Measurements from ENCODE around the gene PTPRE. TPM values are rescaled to one million over a fixed set of nuclear protein-coding genes. Genes with fewer than 3 reads are reported as not detected.

The PTPRE gene
- total RNA-seq, 1 experiment from 2014 or later: 0.70 TPM

DNA sequence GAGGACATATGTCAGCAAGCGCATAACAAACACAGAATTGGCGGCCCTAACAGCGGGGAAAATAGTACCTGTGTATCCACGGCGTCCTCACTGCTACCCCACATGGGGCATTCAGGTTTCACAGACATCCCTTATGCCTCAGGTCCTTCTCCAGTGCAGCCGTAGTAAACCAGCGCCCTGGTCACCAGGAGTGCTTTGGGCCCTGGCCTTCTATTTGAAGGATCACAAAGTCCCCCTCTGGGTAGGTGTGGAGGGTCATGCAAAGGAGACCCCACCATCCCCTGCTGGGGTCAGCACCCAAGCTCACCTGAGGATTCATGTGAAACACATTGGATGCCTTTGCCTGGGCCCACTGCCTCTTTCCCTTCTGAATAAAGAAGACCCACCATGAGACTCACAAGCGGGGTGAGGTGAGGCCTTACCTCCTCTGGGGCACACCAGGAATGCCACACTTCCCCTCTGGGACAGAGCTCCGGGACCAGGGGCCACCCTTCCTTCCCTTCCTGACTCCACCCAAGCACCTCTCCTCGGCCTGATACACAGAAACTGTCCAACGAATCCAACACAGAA is 32.9 kb upstream of the PTPRE start:
- H3K4me1 ChIP-seq (ENCODE audit: insufficient read depth, low read length): no peaks in the 10 kb centered on the region
- Mint-ChIP-seq H3K9me3 (peaks cover 4% of the 10 kb centered on the region in 2 experiments; a peak in 2 of 5 replicates), H3K4me1 (no peaks in the 10 kb centered on the region), H3K36me3 (ENCODE audit: insufficient read depth in 1 of 3, low read depth in 3 of 3) (peaks cover 0 to 3% (median 0%) of the 10 kb centered on the region in 3 experiments; a peak in 1 of 7 replicates), H3K27me3 (ENCODE audit: low read depth) (peaks cover 3% of the 10 kb centered on the region), H3K4me3 (no peak overlapping the region), H3K27ac (no peak overlapping the region; a peak in 1 of 7 replicates)
- H2AK5ac ChIP-seq (ENCODE audit: insufficient read length, low read length): no peak overlapping the region
- no peaks in the 10 kb centered on the region for H3K23me2 ChIP-seq (ENCODE audit: insufficient read length, low read depth, low read length, poor library complexity, severe bottlenecking)
- TF ChIP-seq, protein P1, sequence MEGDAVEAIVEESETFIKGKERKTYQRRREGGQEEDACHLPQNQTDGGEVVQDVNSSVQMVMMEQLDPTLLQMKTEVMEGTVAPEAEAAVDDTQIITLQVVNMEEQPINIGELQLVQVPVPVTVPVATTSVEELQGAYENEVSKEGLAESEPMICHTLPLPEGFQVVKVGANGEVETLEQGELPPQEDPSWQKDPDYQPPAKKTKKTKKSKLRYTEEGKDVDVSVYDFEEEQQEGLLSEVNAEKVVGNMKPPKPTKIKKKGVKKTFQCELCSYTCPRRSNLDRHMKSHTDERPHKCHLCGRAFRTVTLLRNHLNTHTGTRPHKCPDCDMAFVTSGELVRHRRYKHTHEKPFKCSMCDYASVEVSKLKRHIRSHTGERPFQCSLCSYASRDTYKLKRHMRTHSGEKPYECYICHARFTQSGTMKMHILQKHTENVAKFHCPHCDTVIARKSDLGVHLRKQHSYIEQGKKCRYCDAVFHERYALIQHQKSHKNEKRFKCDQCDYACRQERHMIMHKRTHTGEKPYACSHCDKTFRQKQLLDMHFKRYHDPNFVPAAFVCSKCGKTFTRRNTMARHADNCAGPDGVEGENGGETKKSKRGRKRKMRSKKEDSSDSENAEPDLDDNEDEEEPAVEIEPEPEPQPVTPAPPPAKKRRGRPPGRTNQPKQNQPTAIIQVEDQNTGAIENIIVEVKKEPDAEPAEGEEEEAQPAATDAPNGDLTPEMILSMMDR (conservative IDR thresholded peaks at IDR 0.05): no peak
- no peak overlapping the region for H2BK20ac ChIP-seq (ENCODE audit: low read depth, low read length, poor library complexity, severe bottlenecking)
- H4K91ac ChIP-seq (ENCODE audit: insufficient read length, low read depth, low read length): no peak overlapping the region
- no peak overlapping the region for H3K4ac ChIP-seq (ENCODE audit: low read depth, low read length)
- H3K79me2 ChIP-seq (ENCODE audit: insufficient read depth, low read length): no peaks in the 10 kb centered on the region
- H3K79me1 ChIP-seq (ENCODE audit: insufficient read depth, low read depth, low read length, poor library complexity, severe bottlenecking): no peaks in the 10 kb centered on the region
- H3K27ac ChIP-seq (ENCODE audit: insufficient read length, low read depth, low read length): no peak overlapping the region
- no peak for DNase-seq
- WGBS (ENCODE audit: extremely low coverage, insufficient read length, low lambda C conversion rate): no CpG with 5 or more reads among the region's 11 CpGs
- H3T11ph ChIP-seq (ENCODE audit: low read length): no peak overlapping the region
- no peaks in the 10 kb centered on the region for H3K9me3 ChIP-seq (ENCODE audit: control insufficient read depth, low read depth, low read length)
- no peak overlapping the region for H4K5ac ChIP-seq (ENCODE audit: insufficient read length, low read depth, low read length)
- no peak overlapping the region for H2BK15ac ChIP-seq (ENCODE audit: low read depth, low read length)
- no peak overlapping the region for H3K14ac ChIP-seq (ENCODE audit: insufficient read depth, low read length)
- H2BK5ac ChIP-seq (ENCODE audit: insufficient read length, low read length): no peak overlapping the region
- H2BK120ac ChIP-seq (ENCODE audit: low read depth, low read length, poor library complexity, severe bottlenecking): no peak overlapping the region
- no peak overlapping the region for H2BK12ac ChIP-seq (ENCODE audit: insufficient read length, low read depth, low read length)
- no peak overlapping the region for H2AFZ ChIP-seq (ENCODE audit: low read length)
- no peak overlapping the region for H4K8ac ChIP-seq (replicated peaks; ENCODE audit: insufficient read length, low read depth, low read length)
- no peak overlapping the region for H3K56ac ChIP-seq (ENCODE audit: insufficient read length, low read depth, low read length)
- H4K20me1 ChIP-seq (ENCODE audit: control insufficient read depth, insufficient read depth, insufficient read length): no peaks in the 10 kb centered on the region
- H3K18ac ChIP-seq (ENCODE audit: insufficient read length, low read depth, low read length): no peak overlapping the region
- no peak overlapping the region for H3K4me2 ChIP-seq (ENCODE audit: insufficient read depth, insufficient read length, low read length)
- H3K27me3 ChIP-seq (ENCODE audit: insufficient read depth, low read length): no peaks in the 10 kb centered on the region
- H3K9ac ChIP-seq (ENCODE audit: extremely low read depth, insufficient read length, low read length): no peak overlapping the region
- H3K23ac ChIP-seq (ENCODE audit: insufficient read length, low read depth, low read length): no peak overlapping the region

Measured in H9 (cell line).